ENCODE data around the gene PNMA5.
A peak's percentile ranks its signal among the peaks of the same experiment; 100 is the strongest.
"Not testable (repeated sequence)": the region's sequence is repeated elsewhere in the genome, so short reads cannot be mapped to it uniquely, and the experiment has no call there.

Gene PNMA5

GRCh38 chrX:152993933-152994332 is at the start of gene PNMA5:
Gene PNMA5 (minus strand): TSS chrX:152994116. CDS start chrX:152991598, 2,518 bp downstream.
- DNase-seq, result no peak

DNA sequence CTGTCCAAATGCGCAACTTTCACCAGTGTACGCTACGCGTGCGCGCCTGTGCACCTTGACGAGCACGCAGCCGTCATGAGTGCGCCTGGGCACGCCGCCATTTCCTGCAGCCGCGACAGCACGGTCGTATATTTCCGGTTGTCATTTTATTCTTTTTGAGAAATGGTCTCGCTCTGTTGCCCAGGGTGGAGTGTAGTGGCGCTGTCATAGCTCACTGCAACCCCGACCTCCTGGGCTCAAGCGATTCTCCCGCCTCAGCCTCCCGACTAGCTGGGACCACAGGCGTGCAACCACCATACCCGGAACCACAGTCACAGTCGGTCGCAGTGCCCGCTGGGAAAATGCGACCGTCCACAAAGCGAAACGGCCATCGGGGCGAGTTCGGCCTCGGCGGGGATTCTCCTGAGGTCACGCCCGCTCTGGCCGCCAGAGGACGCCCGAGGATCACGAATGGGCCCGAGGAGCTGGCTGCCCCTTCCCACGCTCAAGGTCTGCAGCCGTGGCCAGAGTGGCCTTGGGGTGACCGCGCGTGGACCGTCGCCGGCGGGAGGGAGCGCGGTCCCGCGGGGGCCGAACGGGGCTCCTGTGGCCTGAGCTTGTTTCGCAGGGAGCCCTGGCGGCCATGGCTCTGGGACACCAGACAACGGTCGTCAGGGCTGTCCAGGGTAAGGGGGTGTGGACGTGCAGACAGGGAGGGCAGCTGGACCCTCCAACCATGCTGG is 38.6 kb upstream of the PNMA5 start:
- peak; percentile 15 to 76 (median 50) for DNase-seq

DNA sequence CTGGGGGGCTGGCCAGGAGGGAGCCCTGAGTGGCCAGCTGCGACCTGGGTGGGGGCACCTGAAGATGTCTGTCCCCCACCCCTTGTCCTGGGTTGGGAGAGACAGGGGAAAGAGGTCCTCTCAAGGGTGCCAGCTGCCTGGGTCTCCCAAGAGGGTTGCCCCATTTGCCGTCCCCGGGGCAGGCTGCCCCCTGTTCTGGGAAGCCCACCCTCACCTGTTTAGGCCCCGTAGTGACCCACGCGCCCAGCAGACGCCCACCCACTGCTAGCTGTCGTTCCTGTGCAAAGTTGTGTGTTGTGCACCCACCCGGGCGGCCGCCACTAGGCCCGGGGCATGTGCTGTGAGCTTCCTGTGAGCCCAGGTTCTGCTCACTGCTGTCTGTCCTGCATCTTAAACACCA is 36.9 kb upstream of the PNMA5 start:
- DNase-seq, result no peak

DNA sequence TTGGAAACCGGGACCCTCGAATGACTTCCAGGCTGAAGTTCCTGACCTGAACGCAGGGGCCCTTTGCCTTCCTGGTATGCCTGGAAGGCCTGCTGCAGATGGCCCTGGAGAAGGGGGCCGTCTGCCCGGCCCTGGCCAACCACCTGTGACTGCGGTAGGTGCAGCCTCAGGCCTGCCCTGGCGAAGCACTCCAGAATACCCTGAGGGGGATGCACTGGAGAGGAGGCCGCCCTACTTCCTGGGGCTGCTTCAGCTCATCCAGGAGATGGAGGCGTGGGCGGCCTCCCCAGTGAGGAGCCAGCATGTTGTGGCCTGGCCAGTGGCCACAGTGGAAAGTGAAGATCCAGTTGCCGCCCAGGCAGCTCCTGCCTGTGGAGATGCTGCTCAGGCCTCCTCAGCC is 36.0 kb upstream of the PNMA5 start:
- DNase-seq, result no peak

GRCh38 chrX:153029162-153029561 is 35.2 kb upstream of the PNMA5 start:
- no peak for DNase-seq

GRCh38 chrX:153028487-153028886 is 34.6 kb upstream of the PNMA5 start:
- DNase-seq, result peak in 1 of 6 experiments; percentile 15

DNA sequence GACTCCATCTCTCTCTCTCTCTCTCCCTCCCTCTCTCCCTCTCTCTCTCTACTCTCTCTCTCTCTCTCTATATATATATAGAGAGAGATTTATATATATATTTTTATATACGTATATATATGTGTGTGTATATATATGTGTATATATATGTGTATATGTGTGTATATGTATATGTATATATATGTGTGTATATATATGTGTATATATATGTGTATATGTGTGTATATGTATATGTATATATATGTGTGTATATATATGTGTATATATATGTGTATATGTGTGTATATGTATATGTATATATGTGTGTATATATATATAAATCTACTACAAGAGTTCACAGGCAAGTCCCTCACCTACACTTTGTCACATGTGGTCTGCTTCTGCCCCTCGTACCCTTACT is 32.6 kb upstream of the PNMA5 start:
- not testable (repeated sequence) for DNase-seq

DNA sequence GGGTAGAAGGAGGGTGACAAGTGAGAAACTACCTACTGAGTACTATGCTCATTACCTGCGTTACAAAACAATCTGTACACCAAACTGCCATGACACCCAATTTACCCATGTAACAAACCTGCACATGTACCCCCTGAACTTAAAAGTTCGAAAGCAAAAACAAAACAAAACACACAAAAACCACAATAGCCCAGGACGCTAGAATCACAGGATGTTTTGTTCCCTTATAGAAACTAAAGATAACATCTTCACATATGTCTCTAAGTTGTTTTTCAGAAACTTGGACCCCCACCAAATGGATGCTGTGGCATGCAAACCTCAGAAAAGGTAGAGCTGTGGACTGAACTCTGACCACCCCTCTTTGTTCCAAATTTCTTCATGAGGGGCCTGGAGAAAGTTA is 25.2 kb upstream of the PNMA5 start:
- no peak for DNase-seq

DNA sequence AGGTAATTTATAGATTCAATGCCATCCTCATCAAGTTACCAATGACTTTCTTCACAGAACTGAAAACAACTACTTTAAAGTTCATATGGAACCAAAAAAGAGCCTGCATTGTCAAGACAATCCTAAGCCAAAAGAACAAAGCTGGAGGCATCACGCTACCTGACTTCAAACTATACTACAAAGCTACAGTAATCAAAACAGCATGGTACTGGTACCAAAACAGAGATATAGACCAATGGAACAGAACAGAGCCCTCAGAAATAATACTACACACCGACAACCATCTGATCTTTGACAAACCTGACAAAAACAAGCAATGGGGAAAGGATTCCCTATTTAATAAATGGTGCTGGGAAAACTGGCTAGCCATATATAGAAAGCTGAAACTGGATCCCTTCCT is 23.3 kb upstream of the PNMA5 start:
- DNase-seq, result not testable (repeated sequence)

- no peak for DNase-seq
Observed at GRCh38 chrX:153004780-153005179, 10.9 kb upstream of the PNMA5 start.

DNA sequence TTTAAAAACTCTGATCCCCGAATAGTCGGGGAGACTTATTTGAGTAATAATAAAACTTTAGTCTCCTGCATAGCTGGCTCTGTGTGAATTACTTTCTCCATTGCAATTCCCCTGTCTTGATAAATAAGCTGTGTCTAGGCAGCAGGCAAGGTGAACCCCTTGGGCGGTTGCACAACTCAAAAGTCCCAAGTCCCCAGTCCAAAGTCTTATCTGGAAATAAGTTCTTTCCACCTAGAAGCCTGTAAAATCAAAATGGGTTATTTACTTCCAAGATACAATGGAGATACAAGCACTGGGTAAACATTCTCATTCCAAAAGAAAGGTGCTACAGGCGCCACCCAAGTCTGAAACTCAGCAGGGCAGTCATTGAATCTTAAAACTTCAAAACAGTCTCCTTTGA is 10.1 kb upstream of the PNMA5 start:
- DNase-seq, result no peak

DNA sequence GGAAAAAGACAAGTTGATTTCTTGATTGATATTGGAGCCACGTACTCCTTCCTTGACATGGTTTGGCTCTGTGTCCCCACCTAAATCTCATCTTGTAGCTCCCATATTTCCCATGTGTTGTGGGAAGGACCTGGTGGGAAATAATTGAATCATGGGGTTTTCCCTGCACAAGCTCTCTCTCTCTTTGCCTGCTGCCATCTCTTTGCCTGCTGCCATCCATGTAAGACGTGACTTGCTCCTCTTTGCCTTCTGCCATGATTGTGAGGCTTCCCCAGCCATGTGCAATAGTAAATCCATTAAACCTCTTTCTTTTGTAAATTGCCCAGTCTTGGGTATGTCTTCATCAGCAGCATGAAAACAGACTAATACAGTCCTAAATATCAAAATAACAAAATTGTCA is 8.3 kb upstream of the PNMA5 start:
- not testable (repeated sequence) for DNase-seq

DNA sequence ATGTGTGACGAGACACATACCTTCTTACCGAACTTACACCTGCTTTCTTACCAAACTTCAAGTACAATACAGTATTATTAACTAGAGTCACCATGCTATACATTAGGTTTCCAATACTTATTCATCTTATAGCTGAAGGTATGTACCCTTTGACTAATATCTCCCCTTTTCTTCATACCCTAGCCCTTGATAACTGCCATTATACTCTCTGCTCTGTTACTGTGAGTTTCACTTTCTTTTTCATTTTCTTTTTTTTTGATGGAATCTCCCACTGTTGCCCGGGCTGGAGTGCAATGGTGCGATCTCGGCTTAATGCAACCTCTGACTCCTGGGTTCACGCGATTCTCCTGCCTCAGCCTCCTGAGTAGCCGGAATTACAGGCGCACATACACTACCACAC is 3.4 kb upstream of the PNMA5 start:
- DNase-seq, result no peak

GRCh38 chrX:152992115-152992514 is 1.8 kb downstream of the PNMA5 start:
- DNase-seq, result no peak

DNA sequence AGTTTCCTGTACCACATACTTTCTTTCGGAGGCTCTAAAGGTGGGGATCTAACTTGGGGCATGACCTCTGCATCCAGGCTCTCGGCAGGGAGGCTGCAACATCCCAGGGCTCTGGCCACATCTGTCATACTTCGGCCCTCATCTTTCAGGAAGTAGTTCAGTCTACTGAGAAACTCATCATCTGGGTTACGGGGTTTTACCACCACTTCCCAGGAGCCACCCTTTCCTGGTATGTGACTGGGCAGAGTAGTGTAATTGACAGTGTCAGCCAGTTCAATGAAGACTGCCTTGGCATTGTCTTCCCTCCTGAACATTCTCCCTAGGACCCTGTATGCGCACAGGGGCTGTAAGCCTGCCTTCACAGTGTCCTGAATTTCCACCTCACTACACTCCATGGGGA is 2.8 kb downstream of the PNMA5 start:
- no peak for DNase-seq

- no peak for DNase-seq
Observed at GRCh38 chrX:152989292-152989658, 4.6 kb downstream of the PNMA5 start.

GRCh38 chrX:152988536-152989291 is 5.2 kb downstream of the PNMA5 start:
- DNase-seq, result no peak

DNA sequence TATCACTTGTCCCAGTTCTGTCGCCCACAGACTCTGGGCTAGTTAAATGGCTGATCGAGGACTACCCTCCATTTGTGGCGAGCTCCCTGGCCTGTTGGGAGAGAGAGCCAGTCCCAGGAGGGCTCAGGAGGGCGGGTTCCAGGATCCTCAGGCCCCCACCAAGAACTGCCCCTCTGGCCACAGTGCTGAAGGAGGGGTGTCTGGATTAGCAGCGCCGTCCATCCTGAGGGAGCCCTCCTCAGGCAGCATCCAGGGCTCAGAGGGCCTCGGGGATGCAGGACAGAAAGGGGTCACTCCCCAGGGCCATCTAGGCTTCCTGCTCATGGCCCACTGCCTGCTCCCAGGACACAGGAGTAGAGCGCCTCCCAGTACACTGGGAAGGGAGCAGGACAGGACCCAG is 6.1 kb downstream of the PNMA5 start:
- DNase-seq, result no peak

GRCh38 chrX:152987156-152987555 is 6.8 kb downstream of the PNMA5 start:
- DNase-seq, result not testable (repeated sequence)

DNA sequence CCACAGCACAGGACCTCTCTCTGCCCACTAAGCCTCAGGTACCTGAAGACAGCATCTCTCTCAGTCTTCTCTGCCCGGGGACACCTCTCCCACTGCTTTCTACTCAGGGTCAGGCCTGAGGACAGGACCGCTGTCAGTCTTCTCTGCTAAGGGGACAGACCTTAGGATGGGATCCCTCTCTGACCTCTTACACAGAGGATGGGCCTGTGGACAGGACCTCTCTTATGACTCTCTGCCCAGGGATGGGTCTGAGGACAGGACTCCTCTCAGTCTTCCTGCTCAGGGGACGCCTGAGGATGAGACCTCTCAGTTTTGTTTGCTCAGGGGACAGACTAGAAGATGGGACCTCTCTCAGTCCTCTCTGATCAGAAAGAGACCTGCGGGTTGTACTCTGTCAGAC is 8.5 kb downstream of the PNMA5 start:
- not testable (repeated sequence) for DNase-seq

- no peak for DNase-seq
Observed at GRCh38 chrX:152968193-152968592, 25.7 kb downstream of the PNMA5 start.

DNA sequence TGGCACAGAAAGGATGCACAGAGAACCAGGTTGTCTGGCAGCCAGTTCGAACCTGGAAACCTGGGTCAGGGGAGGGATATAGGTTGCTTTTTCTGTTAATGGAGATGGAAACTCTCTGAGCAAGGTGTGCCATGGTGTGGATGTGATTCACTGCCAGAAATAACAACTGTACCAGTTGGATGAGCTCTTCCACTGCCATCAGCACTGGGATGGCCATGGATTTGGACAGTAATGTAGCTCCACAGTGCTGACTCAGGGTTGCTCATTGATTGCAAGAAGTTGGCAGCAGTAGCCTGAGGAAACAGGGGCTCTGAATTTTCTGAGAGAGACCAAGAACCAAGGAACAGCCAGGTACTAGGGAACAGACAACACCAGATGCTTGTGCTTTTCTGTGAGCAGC is 33.8 kb downstream of the PNMA5 start:
- no peak for DNase-seq

- no peak for DNase-seq
Observed at GRCh38 chrX:152959626-152960025, 34.3 kb downstream of the PNMA5 start.
